ENCODE results near the gene FES. TPM values are rescaled to one million over a fixed set of nuclear protein-coding genes. Genes with fewer than 3 reads are reported as not detected.

The FES gene
- total and polyA plus RNA-seq, 2 of the 13 experiments (the other 11 are each of a cell fraction or from before 2014, with no cell fraction given) = 4.0 to 9.5 TPM

DNA sequence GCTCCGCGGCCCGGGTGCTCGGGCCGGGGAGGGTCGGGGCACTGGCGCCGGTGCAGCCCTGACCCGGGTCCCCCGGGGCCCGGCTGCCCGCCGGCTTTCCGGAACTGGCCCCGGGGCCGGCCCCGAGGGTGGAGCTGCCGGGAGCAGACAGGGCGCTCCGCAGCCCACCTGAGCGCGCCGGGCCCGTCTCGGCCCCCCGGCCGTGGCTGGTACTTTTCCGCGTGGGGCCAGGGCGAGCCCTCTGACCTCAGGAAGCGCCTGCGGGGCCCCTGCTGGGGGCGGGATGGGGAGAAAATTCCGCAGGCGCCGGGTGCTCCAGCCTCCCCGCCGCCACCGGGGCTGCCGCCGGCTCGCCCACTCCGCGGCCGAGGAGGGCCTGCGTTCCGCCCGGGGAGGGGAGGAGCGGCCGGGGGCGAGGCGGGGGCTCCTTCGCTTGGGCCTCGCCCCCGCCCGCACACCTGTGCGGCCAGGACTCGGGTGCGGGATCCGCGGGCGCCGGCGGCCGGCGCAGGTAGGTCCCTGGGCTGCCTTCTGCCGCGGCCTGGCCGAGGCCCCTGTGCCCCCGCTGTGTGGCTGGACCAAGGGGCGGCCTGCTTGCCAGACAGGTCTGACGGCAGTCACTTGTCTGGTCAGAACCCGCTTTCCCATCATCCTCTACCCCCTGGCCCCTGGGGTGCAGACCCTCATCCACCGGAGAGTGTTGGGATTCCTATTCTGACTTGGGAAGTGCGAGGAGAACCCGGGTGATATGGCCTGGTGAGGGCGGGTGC is 12.4 kb upstream of the FES start:
- H3K4me1 ChIP-seq (ENCODE audit: insufficient read depth, low read length) = peaks cover 69% of the 10 kb centered on the region
- in situ Hi-C loops (cut with HindIII; ENCODE audit: extremely low pct_ligation_motif_present, low pct_unique_long_range_greater_than_20kb) (no loop called here), intact Hi-C loops (cut with micrococcal nuclease; ENCODE audit: unreplicated experiment) (loop anchor here (5.0 kb wide), 1 partner anchor 380 kb away; no protein-coding TSS in a partner anchor)
- H3K9me3 ChIP-seq (ENCODE audit: low read length) = no peaks in the 10 kb centered on the region
- ChIA-PET POLR2A (interaction anchor here (1.2 to 3.3 kb wide), 4 partner anchors 11 to 60 kb away, joined by 4 to 36 read pairs (median 8); partner anchors contain the start of genes FES and HDDC3), CTCF (ENCODE audit: low intra/inter-chr PET ratio, low total read pairs) (no interaction called here)
- WGBS (ENCODE audit: low lambda C conversion rate) = 2% methylated on average over 5 of the region's 77 CpGs
- H3K4me2 ChIP-seq (ENCODE audit: low read depth, low read length) = peak overlapping the region; percentile 85
- DNase-seq (ENCODE audit: low spot score) (no peak), ATAC-seq (peak; percentile 3; the same call in 1 of the 3 replicates), FAIRE-seq (no peak)
- H3K36me3 ChIP-seq (replicated peaks in 1 of 2; ENCODE audit: control insufficient read depth in 1 of 2, insufficient read depth in 2 of 2, low read length in 2 of 2) = peaks cover 2 to 16% of the 10 kb centered on the region in 2 experiments; a peak in 3 of 5 replicates
- peak overlapping the region; percentile 61 for H3K9ac ChIP-seq (ENCODE audit: insufficient read depth, low read depth, low read length)
- H2AFZ ChIP-seq (ENCODE audit: low read length) = no peak overlapping the region
- H3K4me3 ChIP-seq (replicated peaks in 1 of 3; ENCODE audit: insufficient read depth in 1 of 3, low read depth in 2 of 3, low read length in 3 of 3) = peak overlapping the region; percentile 72 to 74 (median 73)
- no peak overlapping the region for H3K27ac ChIP-seq (ENCODE audit: extremely low read length, insufficient read depth, low read length)
- peaks cover 22% of the 10 kb centered on the region; the same call in 1 of the 2 replicates for H4K20me1 ChIP-seq (ENCODE audit: insufficient read depth, low read length)
- peaks cover 0 to 36% of the 10 kb centered on the region in 2 experiments for H3K27me3 ChIP-seq (ENCODE audit: control insufficient read depth in 1 of 2, insufficient read depth in 2 of 2, low read length in 2 of 2)
- peaks cover 10% of the 10 kb centered on the region for H3K79me2 ChIP-seq (ENCODE audit: insufficient read depth, low read length)
- BruUV-seq (replicated peaks) = no TSS peak
- TF ChIP-seq NFIB (CRISPR knock-in tag; IDR thresholded peaks at IDR 0.05; ENCODE audit: borderline replicate concordance) = no peak
- TF ChIP-seq POGZ (CRISPR knock-in tag; IDR thresholded peaks at IDR 0.05) = no peak
- TF ChIP-seq, protein P1, sequence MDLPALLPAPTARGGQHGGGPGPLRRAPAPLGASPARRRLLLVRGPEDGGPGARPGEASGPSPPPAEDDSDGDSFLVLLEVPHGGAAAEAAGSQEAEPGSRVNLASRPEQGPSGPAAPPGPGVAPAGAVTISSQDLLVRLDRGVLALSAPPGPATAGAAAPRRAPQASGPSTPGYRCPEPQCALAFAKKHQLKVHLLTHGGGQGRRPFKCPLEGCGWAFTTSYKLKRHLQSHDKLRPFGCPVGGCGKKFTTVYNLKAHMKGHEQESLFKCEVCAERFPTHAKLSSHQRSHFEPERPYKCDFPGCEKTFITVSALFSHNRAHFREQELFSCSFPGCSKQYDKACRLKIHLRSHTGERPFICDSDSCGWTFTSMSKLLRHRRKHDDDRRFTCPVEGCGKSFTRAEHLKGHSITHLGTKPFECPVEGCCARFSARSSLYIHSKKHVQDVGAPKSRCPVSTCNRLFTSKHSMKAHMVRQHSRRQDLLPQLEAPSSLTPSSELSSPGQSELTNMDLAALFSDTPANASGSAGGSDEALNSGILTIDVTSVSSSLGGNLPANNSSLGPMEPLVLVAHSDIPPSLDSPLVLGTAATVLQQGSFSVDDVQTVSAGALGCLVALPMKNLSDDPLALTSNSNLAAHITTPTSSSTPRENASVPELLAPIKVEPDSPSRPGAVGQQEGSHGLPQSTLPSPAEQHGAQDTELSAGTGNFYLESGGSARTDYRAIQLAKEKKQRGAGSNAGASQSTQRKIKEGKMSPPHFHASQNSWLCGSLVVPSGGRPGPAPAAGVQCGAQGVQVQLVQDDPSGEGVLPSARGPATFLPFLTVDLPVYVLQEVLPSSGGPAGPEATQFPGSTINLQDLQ (CRISPR knock-in tag; IDR thresholded peaks at IDR 0.05) = no peak
- no peak for TF ChIP-seq MAF1 (CRISPR knock-in tag; IDR thresholded peaks at IDR 0.05; ENCODE audit: borderline replicate concordance)
- TF ChIP-seq, protein P2, sequence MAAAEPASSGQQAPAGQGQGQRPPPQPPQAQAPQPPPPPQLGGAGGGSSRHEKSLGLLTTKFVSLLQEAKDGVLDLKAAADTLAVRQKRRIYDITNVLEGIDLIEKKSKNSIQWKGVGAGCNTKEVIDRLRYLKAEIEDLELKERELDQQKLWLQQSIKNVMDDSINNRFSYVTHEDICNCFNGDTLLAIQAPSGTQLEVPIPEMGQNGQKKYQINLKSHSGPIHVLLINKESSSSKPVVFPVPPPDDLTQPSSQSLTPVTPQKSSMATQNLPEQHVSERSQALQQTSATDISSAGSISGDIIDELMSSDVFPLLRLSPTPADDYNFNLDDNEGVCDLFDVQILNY (CRISPR knock-in tag; conservative IDR thresholded peaks at IDR 0.05) = no peak
- TF ChIP-seq, protein P3, sequence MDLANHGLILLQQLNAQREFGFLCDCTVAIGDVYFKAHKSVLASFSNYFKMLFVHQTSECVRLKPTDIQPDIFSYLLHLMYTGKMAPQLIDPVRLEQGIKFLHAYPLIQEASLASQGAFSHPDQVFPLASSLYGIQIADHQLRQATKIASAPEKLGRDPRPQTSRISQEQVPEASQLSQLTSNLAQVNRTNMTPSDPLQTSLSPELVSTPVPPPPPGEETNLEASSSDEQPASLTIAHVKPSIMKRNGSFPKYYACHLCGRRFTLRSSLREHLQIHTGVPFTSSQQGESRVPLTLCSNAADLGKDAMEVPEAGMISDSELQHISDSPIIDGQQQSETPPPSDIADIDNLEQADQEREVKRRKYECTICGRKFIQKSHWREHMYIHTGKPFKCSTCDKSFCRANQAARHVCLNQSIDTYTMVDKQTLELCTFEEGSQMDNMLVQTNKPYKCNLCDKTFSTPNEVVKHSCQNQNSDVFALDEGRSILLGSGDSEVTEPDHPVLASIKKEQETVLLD (CRISPR knock-in tag; IDR thresholded peaks at IDR 0.05; ENCODE audit: low read depth) = no peak
- TF ChIP-seq NR2F1 (CRISPR knock-in tag; IDR thresholded peaks at IDR 0.05) = peak in 1 of 2 experiments; percentile 62; a peak in 2 of 4 replicates
- no peak for TF ChIP-seq REPIN1 (CRISPR knock-in tag; IDR thresholded peaks at IDR 0.05; ENCODE audit: borderline replicate concordance, low read depth)
- TF ChIP-seq HOXA3 (CRISPR knock-in tag; IDR thresholded peaks at IDR 0.05) = 0 out of 2 replicates have a peak, but pooled peaks have one; percentile 10
- TF ChIP-seq HMGA1 (CRISPR knock-in tag; conservative IDR thresholded peaks at IDR 0.05) = no peak
- TF ChIP-seq, protein P4, sequence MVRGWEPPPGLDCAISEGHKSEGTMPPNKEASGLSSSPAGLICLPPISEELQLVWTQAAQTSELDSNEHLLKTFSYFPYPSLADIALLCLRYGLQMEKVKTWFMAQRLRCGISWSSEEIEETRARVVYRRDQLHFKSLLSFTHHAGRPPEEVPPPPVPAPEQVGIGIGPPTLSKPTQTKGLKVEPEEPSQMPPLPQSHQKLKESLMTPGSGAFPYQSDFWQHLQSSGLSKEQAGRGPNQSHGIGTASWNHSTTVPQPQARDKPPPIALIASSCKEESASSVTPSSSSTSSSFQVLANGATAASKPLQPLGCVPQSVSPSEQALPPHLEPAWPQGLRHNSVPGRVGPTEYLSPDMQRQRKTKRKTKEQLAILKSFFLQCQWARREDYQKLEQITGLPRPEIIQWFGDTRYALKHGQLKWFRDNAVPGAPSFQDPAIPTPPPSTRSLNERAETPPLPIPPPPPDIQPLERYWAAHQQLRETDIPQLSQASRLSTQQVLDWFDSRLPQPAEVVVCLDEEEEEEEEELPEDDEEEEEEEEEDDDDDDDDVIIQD (CRISPR knock-in tag; IDR thresholded peaks at IDR 0.05; ENCODE audit: low read depth) = no peak
- no peak for TF ChIP-seq ZNF670 (CRISPR knock-in tag; IDR thresholded peaks at IDR 0.05; ENCODE audit: borderline replicate concordance)
- no peak for TF ChIP-seq CREB1 (IDR thresholded peaks at IDR 0.05)
- TF ChIP-seq CREB1 (CRISPR knock-in tag; IDR thresholded peaks at IDR 0.05) = no peak
- TF ChIP-seq GATAD1 (CRISPR knock-in tag; IDR thresholded peaks at IDR 0.05) = no peak
- 0 out of 2 replicates have a peak, but pooled peaks have one; percentile 27 for TF ChIP-seq PHF20 (CRISPR knock-in tag; IDR thresholded peaks at IDR 0.05)

Measured in HepG2 (cell line).